ENCODE data around the gene TMED4.

GRCh38 chr7:44581879-44582603 lies at the start of gene TMED4:
- peak in 1 of 2 donors; percentile 80 for TF ChIP-seq POLR2A (IDR thresholded peaks at IDR 0.05)
- TF ChIP-seq, protein P1, sequence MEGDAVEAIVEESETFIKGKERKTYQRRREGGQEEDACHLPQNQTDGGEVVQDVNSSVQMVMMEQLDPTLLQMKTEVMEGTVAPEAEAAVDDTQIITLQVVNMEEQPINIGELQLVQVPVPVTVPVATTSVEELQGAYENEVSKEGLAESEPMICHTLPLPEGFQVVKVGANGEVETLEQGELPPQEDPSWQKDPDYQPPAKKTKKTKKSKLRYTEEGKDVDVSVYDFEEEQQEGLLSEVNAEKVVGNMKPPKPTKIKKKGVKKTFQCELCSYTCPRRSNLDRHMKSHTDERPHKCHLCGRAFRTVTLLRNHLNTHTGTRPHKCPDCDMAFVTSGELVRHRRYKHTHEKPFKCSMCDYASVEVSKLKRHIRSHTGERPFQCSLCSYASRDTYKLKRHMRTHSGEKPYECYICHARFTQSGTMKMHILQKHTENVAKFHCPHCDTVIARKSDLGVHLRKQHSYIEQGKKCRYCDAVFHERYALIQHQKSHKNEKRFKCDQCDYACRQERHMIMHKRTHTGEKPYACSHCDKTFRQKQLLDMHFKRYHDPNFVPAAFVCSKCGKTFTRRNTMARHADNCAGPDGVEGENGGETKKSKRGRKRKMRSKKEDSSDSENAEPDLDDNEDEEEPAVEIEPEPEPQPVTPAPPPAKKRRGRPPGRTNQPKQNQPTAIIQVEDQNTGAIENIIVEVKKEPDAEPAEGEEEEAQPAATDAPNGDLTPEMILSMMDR (IDR thresholded peaks at IDR 0.05), result peak in 1 of 12 donors; percentile 11

All from heart left ventricle (tissue), 13 donors.